ENCODE measurements around the gene TBX1. TPM values are rescaled to one million over a fixed set of nuclear protein-coding genes. Genes with fewer than 3 reads are reported as not detected.

Gene TBX1
- total RNA-seq, 4 donors from 2014 or later: 0.18 to 4.4 (median 0.26) TPM

DNA sequence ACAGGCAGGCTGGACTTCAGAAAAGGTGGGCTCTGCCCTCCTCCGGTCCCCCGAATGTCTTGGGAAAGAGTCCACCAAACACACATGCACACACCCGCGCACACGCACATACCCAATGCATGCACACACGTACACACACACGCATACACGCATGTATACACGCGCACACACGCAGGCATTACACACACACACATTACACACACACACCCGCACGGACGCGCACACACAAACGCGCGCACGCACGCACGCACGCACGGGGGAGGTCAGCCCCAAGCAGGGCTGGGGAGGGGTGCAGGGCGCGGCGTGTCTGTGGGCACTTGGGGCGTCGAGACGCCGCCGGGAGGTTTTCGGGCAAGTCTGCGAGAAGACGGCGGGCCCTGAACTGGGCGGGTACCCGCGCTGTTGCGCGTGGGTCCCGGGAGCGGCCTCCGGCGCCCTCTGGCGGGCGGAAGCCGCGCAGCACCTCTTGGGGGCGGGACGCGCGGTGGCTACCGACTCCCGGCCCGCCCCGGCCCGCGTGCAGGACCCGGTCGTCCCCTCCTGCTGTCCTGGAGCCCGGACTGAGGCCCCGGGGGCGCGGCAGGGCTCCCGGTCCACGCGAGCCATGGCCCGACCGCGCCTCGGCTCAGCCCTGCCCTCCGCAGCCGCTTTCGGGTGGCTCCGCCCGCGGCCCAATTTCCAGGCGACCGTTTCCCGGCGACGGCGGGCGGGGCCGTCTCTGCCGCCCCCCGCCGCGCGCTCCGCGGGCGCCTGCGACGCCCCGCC, 42.7 kb upstream of the TBX1 start:
- 17 to 52% methylated on average over 6 to 12 of the region's 96 CpGs for WGBS, 2 donors

DNA sequence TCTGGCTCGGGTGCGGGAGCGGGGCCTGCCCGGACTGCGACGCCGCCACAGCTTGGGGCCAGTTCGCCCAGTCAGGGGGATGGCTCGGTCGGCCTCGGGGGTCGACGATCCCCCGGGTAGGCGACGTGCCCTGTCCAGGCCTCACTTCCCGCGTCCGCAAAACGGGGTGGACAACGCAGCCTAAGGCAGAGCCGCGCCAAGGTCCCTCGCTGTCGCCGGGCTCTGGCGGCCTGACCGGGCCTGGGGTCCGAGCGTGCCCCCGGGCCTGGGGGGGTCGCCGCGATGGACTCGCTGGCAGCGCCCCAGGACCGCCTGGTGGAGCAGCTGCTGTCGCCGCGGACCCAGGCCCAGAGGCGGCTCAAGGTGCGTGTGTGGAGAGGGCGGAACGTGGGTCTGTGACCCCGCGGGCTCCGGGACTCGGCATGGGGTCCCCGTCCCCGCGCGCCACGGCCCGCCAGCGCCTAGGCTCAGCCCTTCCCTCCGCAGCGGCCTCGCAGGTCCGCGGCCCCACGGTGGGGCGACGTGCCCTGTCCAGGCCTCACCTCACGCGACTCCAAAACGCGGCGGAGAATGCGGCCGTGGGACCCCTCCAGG, 42.0 kb upstream of the TBX1 start:
- no CpG with 5 or more reads among the region's 70 CpGs for WGBS, 2 donors

More for the DNA sequence above, 42.7 kb upstream of the TBX1 start:
- no peak for TF ChIP-seq POLR2A (IDR thresholded peaks at IDR 0.05)
- TF ChIP-seq CTCF (IDR thresholded peaks at IDR 0.05): peak; percentile 91 to 99 (median 97)
- Histone ChIP-seq H3K9me3 (no peaks in the 10 kb centered on the region), H3K27ac (peak overlapping the region in 3 of 4 donors; percentile 12 to 56 (median 50)), H3K27me3 (peaks cover 0 to 90% (median 0%) of the 10 kb centered on the region in 4 donors), H3K36me3 (peaks cover 0 to 37% (median 0%) of the 10 kb centered on the region in 3 donors), H3K4me3 (peak overlapping the region; percentile 46 to 84 (median 54)), H3K4me1 (peaks cover 27 to 67% (median 38%) of the 10 kb centered on the region in 3 donors)
- intact Hi-C loops (cut with DNase I): loop anchor here (5.0 kb wide), 1 partner anchor 41 kb away; no protein-coding TSS in a partner anchor
- no peak for DNase-seq

GRCh38 chr22:19719050-19719482, 41.5 kb upstream of the TBX1 start:
- intact Hi-C loops (cut with DNase I): loop anchor here (5.0 kb wide), 1 partner anchor 42 kb away; no protein-coding TSS in a partner anchor
- H3K4me1 ChIP-seq: peaks cover 34 to 71% (median 45%) of the 10 kb centered on the region in 3 donors
- peak overlapping the region; percentile 46 to 84 (median 54) for H3K4me3 ChIP-seq
- DNase-seq: no peak
- TF ChIP-seq CTCF (IDR thresholded peaks at IDR 0.05) (no peak), POLR2A (IDR thresholded peaks at IDR 0.05) (no peak)
- H3K36me3 ChIP-seq: peaks cover 0 to 42% (median 0%) of the 10 kb centered on the region in 3 donors
- 45 to 52% methylated on average over 3 of the region's 31 CpGs for WGBS, 2 donors
- peak overlapping the region in 3 of 4 donors; percentile 12 to 56 (median 50) for H3K27ac ChIP-seq
- no peaks in the 10 kb centered on the region for H3K9me3 ChIP-seq
- H3K27me3 ChIP-seq: peaks cover 0 to 91% (median 0%) of the 10 kb centered on the region in 4 donors

More for the DNA sequence above, 42.0 kb upstream of the TBX1 start:
- H3K27ac ChIP-seq: peak overlapping the region in 3 of 4 donors; percentile 12 to 56 (median 50)
- peaks cover 34 to 71% (median 44%) of the 10 kb centered on the region in 3 donors for H3K4me1 ChIP-seq
- H3K9me3 ChIP-seq: no peaks in the 10 kb centered on the region
- intact Hi-C loops (cut with DNase I): loop anchor here (5.0 kb wide), 1 partner anchor 41 kb away; no protein-coding TSS in a partner anchor
- DNase-seq: no peak
- peaks cover 0 to 91% (median 0%) of the 10 kb centered on the region in 4 donors for H3K27me3 ChIP-seq
- TF ChIP-seq CTCF (IDR thresholded peaks at IDR 0.05): no peak
- TF ChIP-seq POLR2A (IDR thresholded peaks at IDR 0.05): no peak
- H3K36me3 ChIP-seq: peaks cover 0 to 42% (median 0%) of the 10 kb centered on the region in 3 donors
- H3K4me3 ChIP-seq: peak overlapping the region; percentile 46 to 84 (median 54)

DNA sequence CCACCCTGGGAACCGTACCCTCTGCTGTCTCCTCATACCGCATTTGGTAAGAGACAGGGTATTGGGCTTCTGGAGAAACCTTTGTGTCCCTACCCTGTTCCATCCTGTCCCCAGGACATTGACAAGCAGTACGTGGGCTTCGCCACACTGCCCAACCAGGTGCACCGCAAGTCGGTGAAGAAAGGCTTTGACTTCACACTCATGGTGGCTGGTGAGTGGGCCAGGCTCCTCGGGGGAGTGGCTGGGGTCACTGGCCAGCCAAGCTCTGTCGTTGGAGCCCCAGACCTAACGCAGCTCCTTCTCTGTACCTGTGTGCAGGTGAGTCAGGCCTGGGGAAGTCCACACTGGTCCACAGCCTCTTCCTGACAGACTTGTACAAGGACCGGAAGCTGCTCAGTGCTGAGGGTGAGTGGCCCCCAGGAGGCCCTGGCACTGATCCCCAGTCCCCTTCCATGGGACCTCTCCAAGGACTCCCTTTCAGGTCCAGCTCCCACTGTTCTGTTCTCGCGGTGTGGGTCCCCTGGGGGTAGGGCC, 41.0 kb upstream of the TBX1 start:
- WGBS, 2 donors: 84% methylated on average over 4 to 5 of the region's 12 CpGs
- TF ChIP-seq POLR2A (IDR thresholded peaks at IDR 0.05) (no peak), CTCF (IDR thresholded peaks at IDR 0.05) (no peak)
- no peak for DNase-seq
- peaks cover 34 to 74% (median 47%) of the 10 kb centered on the region in 3 donors for H3K4me1 ChIP-seq
- no peaks in the 10 kb centered on the region for H3K9me3 ChIP-seq
- H3K36me3 ChIP-seq: peaks cover 0 to 42% (median 0%) of the 10 kb centered on the region in 3 donors
- intact Hi-C loops (cut with DNase I): loop anchor here (5.0 kb wide), 1 partner anchor 42 kb away; no protein-coding TSS in a partner anchor
- H3K4me3 ChIP-seq: no peak overlapping the region
- H3K27me3 ChIP-seq: peaks cover 0 to 93% (median 0%) of the 10 kb centered on the region in 4 donors
- peak overlapping the region in 1 of 4 donors; percentile 56 for H3K27ac ChIP-seq
